ENCODE measurements around the gene TMEM187.
A peak's percentile ranks its signal among the peaks of the same experiment; 100 is the strongest.

The TMEM187 gene

DNA sequence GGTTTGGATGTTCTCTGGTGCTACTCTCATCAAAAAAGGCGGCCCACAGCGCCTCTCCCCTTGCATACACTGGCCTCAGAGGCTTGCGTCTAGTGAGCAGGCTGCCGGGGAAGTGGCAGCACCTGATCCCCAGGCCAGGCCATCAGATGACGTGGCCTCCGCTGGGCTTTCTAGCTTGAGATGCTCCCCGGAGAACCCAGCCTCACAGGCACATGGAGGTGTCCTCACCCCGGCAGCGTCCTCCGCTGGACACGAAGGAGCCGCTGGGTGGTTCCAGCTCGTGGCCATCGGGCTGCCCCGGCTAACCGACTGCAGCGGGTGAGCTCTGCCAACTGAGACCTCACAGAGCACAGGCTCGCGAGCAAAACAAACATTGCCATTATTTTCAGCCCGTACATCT, 34.4 kb downstream of the TMEM187 start:
- no peaks in the 10 kb centered on the region for H3K27me3 Mint-ChIP-seq (ENCODE audit: low read depth)
- H3K9me3 Mint-ChIP-seq, result no peaks in the 10 kb centered on the region
- peaks cover 17% of the 10 kb centered on the region for H3K36me3 Mint-ChIP-seq (ENCODE audit: low read depth)
- H3K4me1 Mint-ChIP-seq (ENCODE audit: low read depth), result peaks cover 12% of the 10 kb centered on the region
- H3K27ac Mint-ChIP-seq, result no peak overlapping the region
- no peak overlapping the region for H3K4me3 Mint-ChIP-seq

DNA sequence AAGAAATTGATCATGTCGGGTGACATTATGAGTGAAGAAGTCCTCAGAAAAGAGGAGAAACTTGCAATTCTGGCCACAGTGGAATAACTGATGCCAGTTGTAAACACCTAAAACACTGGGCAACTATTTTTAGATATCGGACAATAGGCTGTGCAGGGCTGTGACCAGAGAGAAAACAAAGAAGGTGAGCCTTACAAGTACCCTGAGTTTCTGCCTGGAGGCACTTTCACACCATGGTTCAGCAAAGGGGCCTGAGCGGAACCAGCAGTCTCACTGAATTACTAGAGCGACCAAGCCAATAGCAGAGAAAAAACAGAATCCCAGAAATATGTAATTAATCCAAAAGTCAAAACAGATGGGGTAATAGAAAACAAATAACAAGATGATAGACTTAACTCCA, 36.0 kb downstream of the TMEM187 start:
- H3K36me3 Mint-ChIP-seq (ENCODE audit: low read depth), result peaks cover 15% of the 10 kb centered on the region
- H3K4me1 Mint-ChIP-seq (ENCODE audit: low read depth), result peaks cover 8% of the 10 kb centered on the region
- H3K4me3 Mint-ChIP-seq, result no peak overlapping the region
- H3K27me3 Mint-ChIP-seq (ENCODE audit: low read depth), result no peaks in the 10 kb centered on the region
- H3K27ac Mint-ChIP-seq, result no peak overlapping the region
- H3K9me3 Mint-ChIP-seq, result no peaks in the 10 kb centered on the region

DNA sequence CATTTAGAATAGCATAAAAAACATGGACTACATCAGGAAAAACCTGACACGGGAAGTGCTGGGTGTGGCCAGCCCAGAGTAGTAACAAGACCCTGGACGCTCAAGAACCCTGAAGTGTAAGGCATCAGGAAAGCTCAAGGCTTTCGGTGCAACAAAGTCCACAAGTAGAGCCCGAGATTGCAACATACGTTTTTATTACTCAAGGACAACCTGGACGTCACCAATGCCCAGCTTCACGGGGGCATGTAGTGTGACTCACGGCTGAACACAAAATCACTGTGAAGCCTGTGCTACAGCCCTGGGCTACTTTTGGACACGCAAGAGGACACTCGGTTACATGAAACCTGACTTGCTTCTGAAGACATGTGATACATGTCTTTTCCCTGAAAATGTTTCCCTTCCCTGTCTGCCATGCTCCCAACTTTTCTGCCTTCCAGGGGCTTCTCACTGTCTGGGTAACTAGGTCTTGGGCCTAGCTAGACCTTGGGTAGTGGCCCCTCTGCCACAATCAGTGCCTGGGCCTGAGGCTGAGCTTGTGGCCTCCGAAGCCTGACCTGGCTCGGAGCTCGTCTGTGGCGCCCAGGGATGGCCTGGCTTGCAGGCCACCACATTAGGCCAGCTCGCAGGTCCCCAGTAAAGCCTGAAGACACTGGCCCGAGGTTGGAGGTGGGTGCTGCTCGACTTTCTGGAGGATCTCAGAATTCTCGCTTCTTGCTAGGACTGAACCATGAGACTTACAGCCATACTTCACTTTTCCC, 38.0 kb downstream of the TMEM187 start:
- Mint-ChIP-seq H3K9me3 (no peaks in the 10 kb centered on the region), H3K4me1 (ENCODE audit: low read depth) (peaks cover 9% of the 10 kb centered on the region), H3K27me3 (ENCODE audit: low read depth) (no peaks in the 10 kb centered on the region), H3K4me3 (no peak overlapping the region), H3K27ac (no peak overlapping the region), H3K36me3 (ENCODE audit: low read depth) (peaks cover 15% of the 10 kb centered on the region)

DNA sequence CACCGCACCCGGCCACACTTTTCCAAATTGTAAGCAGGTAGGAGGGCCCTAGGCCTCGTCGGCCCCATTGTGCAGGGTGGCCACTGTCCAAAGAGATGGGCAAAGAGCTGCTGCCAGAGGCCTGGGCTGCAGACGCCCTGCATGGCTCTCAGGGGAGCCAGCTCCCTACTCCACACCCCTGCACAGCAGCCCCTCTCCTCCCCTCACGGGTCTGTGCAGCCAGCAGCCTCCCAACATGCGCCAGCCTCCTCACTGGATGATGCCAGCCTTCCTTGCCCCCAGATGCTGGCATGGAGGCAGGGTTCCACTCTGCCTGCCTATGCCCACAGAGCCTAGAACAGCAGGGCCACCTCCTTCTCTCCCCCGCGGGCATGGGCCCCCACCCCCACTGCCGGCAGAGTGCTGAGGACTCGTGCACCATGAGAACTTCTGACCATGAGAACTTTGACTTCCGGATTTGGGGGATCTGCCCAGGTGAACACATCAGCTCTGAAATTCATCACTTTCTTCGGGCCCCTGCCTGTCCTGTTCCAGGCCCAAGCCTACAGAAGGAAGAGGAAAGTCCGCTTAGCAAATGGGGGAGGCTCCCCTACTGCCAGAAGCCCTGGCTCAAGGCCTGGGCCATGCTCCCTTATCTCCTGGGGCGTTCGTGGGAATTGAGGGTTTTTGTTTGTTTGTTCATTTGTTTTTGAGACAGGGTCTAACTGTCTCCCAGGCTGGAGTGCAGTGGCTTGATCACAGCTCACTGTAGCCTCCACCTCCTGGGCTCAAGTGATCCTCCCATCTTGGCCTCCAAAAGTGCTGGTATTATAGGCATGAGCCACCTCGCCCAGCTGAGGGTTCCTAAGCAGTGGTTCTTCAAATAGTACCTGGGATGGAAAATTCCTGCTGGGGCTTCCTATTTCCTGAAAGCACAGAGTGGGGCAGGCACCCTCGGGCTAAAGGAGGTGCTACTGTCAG, 39.1 kb downstream of the TMEM187 start:
- no peaks in the 10 kb centered on the region for H3K27me3 Mint-ChIP-seq (ENCODE audit: low read depth)
- H3K4me1 Mint-ChIP-seq (ENCODE audit: low read depth), result peaks cover 11% of the 10 kb centered on the region
- H3K9me3 Mint-ChIP-seq, result no peaks in the 10 kb centered on the region
- H3K27ac Mint-ChIP-seq, result no peak overlapping the region
- H3K36me3 Mint-ChIP-seq (ENCODE audit: low read depth), result peaks cover 12% of the 10 kb centered on the region
- no peak overlapping the region for H3K4me3 Mint-ChIP-seq

DNA sequence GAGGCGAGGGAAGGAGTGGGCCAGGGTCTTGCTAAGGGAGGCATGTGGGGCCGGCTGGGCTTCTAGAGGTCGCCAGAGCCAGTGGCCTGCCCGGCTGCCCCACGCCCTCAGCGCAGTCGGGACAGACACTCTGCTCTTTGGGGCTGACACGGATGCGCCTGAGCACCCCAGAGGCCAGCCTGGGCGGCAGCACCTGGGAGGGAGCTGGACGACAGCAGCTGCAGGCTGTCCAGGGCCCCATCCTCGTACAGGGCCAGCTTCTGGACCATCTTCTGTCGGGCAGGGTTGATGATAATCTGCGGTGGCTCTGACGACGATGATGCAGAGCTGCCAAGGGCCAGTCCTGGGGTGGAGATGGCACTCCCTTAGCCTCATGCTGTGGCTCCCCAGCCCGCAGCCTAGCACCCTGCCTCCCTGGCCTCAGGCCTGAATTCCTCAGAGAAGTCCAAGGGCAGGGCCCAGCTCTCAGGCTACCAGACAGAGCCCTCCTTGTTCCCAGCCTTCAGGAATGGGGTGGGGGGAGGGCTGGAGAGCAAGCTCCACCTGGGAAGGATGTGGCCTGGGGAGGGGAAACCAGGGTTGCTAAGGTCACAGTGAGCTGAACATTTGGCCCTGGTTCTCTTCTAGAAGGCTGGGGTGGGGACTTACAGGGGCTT, 39.9 kb downstream of the TMEM187 start:
- peaks cover 10% of the 10 kb centered on the region for H3K36me3 Mint-ChIP-seq (ENCODE audit: low read depth)
- H3K9me3 Mint-ChIP-seq, result no peaks in the 10 kb centered on the region
- H3K4me1 Mint-ChIP-seq (ENCODE audit: low read depth), result peaks cover 11% of the 10 kb centered on the region
- no peak overlapping the region for H3K4me3 Mint-ChIP-seq
- H3K27me3 Mint-ChIP-seq (ENCODE audit: low read depth), result no peaks in the 10 kb centered on the region
- no peak overlapping the region for H3K27ac Mint-ChIP-seq

DNA sequence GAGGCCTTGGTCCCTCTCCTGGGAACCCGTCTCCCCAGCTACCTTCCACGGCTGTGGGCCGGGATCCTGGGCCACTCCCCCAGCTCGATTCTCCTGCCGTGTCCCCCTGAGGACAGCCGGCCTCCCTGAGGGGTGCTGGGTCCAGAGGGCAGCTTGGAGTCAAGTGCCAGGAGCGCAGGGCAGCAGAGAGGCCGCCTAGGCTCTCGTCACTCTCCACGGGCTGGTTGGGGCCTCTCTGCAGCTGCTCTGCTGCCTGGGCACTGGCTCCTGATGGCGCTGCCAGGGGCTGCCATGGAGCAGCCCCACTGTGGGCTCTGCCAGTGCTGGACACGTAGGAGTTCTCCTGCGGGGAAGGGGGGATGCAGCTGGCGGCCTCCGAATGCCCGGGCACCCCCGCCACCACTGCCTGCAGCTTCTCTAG, 40.5 kb downstream of the TMEM187 start:
- no peaks in the 10 kb centered on the region for H3K27me3 Mint-ChIP-seq (ENCODE audit: low read depth)
- H3K27ac Mint-ChIP-seq, result no peak overlapping the region
- H3K36me3 Mint-ChIP-seq (ENCODE audit: low read depth), result peaks cover 6% of the 10 kb centered on the region
- peaks cover 8% of the 10 kb centered on the region for H3K4me1 Mint-ChIP-seq (ENCODE audit: low read depth)
- no peak overlapping the region for H3K4me3 Mint-ChIP-seq
- H3K9me3 Mint-ChIP-seq, result no peaks in the 10 kb centered on the region

DNA sequence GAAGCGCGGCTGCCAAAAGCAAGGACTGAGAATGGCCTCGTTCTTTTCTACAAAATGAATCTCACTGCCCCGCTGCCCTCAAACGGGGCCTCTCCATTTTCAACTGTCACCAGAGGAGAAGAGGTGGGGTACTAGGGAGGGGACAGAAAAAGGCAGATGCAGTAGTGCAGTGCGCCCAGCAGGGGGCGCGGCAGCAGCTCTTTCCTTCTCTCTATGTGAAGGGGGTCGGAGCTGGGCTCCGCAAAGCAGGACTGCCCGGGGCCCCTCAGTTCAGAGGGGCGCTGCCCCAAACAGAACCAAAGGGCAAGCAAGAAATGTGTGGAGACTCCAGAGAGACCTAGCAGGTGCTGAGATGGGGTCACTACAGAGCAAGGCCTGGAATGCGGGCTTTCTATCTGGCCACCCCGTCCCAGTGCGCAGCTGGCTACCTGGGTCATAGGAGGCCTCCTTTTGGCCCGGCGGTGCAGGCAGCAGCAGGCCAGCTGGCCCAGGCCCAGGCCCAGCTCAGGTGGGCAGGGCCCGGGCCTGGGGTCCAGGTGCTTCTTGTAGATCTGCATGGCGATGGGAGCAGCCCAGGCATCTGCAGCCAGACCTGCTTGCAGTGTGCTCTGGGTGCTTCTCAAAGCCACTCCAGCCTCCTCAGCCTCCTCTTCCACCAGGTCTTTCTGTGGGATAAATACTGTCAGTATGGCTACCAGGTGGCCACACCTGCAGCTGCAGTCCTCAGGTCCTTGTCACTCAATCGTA, 41.2 kb downstream of the TMEM187 start:
- H3K27ac Mint-ChIP-seq, result no peak overlapping the region
- no peaks in the 10 kb centered on the region for H3K27me3 Mint-ChIP-seq (ENCODE audit: low read depth)
- H3K9me3 Mint-ChIP-seq, result no peaks in the 10 kb centered on the region
- no peak overlapping the region for H3K4me3 Mint-ChIP-seq
- peaks cover 5% of the 10 kb centered on the region for H3K4me1 Mint-ChIP-seq (ENCODE audit: low read depth)
- H3K36me3 Mint-ChIP-seq (ENCODE audit: low read depth), result peaks cover 6% of the 10 kb centered on the region

DNA sequence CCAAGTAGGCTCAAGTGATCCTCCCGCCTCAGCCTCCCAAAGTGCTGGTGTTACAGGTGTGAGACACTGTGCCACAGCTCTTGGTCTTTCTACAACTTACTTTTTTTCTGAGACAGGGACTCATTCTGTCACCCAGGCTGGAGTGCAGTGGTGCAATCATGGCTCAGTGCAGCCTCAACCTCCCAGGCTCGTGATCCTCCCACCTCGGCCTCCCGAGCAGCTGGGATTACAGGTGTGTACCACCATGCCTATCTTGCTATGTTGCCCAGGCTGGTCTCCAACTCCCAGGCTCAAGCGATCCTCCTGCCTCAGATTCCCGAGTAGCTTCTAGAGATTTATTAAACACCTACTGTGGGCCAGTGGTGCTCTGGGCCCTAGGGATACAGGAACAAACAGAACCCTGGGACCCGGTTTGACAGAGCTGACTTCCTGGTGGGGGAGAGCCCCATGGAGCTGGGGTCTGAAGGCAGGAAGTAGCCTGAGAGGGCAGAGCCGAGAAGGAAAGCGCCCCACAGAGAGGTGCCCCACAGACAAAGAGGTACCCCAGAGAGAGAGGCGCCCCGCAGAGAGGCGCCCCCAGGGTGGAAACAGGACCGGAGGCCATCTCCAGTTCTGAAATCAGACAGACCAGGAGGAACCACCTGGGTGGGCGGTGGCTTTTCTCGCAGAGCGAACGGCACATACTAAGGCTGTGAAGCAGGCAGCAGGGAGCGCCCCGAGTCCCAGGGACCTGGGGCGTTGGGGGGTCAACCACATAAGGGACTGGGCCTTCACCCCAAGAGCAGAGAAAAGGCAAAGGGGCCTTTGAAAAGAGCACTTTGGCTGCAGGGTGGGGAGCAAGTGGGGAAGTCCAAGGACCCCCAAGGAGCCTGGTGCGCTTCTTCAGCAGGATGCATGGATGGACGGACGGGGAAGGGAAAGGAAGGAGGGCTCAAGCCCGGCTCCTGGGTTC, 42.2 kb downstream of the TMEM187 start:
- Mint-ChIP-seq H3K27ac (no peak overlapping the region), H3K9me3 (no peaks in the 10 kb centered on the region), H3K27me3 (ENCODE audit: low read depth) (no peaks in the 10 kb centered on the region), H3K4me1 (ENCODE audit: low read depth) (peaks cover 4% of the 10 kb centered on the region), H3K36me3 (ENCODE audit: low read depth) (peaks cover 8% of the 10 kb centered on the region), H3K4me3 (no peak overlapping the region)

DNA sequence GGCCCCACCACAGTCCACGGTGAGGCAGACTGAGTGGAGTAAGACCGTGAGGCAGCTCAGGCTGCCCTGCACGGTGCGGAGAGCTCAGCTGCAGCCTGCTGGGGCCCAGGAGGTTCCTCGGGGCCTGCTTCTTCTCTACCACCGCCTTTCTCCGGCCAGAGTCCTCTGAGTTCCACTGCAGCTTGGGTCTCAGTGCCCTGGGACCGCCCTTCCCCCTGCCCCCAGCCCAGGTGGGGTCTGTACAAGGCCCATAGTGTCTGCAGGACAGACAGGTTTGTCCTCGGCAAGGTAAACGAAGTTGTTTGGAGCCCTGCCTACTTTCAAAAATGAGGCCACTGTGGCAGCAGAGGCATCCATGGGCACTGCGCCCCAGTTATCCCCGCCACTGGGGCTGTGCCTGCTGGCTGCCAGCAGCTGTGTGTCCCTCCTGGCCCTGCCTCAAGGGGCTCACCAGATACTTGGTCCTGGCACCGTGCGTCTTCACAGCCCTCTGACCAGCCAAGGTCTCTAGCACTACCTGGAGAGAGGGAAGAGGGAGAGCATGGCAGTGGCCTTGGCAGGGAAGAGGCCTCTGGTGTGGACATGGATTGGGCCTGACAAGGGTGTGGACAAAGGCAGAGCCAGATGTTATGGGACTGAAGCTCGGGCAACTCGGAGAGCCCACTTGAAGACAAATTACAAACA, 43.2 kb downstream of the TMEM187 start:
- Mint-ChIP-seq H3K4me1 (ENCODE audit: low read depth) (peaks cover 8% of the 10 kb centered on the region), H3K4me3 (peak overlapping the region; percentile 54), H3K36me3 (ENCODE audit: low read depth) (peaks cover 8% of the 10 kb centered on the region), H3K27ac (peak overlapping the region; percentile 15), H3K27me3 (ENCODE audit: low read depth) (no peaks in the 10 kb centered on the region), H3K9me3 (no peaks in the 10 kb centered on the region)

DNA sequence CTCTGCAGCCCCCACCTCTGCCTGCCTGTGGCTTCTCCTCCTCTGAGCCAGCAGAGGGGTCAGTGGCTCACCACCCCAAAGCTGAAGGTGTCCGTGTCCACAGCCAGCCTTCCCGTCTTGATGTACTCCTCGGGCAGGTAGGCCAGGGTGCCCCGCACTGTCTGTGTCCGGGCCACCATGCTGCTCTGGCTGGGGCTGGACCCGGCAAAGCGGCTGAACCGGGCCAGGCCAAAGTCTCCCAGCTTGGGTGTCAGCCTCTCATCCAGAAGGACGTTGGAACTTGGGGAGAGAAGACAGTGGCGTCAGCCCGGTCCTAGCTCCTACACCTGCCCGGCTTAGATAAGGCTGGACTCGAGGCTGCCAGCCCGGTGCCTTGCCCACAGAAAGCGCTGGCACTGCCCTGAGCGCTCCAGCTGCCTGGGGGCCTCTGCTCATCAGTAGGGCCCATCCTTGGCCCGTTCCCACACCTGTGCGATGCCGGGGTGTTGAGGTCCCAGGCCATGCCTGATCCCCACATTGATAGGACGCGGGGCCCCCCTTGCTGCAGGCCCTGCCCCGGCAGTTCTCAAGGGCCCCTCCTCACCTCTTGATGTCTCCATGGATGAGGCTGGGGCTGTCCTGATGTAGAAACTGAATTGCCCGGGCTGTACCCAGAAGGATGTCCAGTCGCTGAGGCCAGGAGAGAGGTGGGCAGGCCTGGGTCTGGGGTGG, 44.0 kb downstream of the TMEM187 start:
- Mint-ChIP-seq H3K27ac (no peak overlapping the region), H3K4me1 (ENCODE audit: low read depth) (peaks cover 8% of the 10 kb centered on the region), H3K27me3 (ENCODE audit: low read depth) (no peaks in the 10 kb centered on the region), H3K36me3 (ENCODE audit: low read depth) (peaks cover 8% of the 10 kb centered on the region), H3K9me3 (no peaks in the 10 kb centered on the region), H3K4me3 (no peak overlapping the region)

DNA sequence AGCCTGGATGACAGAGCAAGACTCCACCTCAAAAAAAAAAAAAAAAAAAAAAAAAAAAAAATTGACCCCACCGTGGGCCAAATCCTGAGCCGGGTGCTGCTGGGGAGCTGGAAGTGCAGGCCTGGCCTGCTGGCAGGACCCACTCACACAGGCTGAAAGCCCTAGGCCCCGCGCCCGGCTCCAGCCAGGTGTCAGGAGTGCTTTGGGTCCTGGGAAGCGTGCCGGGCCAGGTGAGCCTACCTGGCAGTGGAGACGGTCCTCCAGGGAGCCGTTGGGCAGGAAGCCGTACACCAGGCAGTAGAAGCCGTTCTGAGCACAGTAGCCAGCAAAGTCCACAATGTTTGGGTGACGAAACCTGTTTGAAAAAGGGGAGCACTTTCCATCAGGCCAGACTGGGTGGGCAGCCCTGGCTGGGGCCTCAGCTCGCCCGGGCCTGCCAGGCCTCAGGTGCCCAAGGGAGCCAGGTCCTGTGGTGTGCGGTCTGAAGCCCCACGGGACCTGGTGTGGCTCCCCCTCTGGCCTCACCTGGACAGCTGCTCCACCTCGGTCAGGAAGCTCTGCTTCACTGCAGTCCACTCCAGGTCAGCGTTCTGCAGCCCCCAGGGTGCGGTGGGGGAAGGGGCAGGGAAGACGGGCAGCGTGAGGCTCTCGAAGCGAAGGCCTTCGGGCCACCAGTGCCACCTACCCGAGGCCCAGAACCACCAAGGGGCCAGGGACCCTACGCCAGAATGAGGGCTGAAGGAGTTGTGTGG, 45.4 kb downstream of the TMEM187 start:
- H3K4me1 Mint-ChIP-seq (ENCODE audit: low read depth), result peaks cover 8% of the 10 kb centered on the region
- no peaks in the 10 kb centered on the region for H3K9me3 Mint-ChIP-seq
- H3K4me3 Mint-ChIP-seq, result peak overlapping the region; percentile 86
- no peak overlapping the region for H3K27ac Mint-ChIP-seq
- H3K36me3 Mint-ChIP-seq (ENCODE audit: low read depth), result peaks cover 8% of the 10 kb centered on the region
- H3K27me3 Mint-ChIP-seq (ENCODE audit: low read depth), result no peaks in the 10 kb centered on the region

DNA sequence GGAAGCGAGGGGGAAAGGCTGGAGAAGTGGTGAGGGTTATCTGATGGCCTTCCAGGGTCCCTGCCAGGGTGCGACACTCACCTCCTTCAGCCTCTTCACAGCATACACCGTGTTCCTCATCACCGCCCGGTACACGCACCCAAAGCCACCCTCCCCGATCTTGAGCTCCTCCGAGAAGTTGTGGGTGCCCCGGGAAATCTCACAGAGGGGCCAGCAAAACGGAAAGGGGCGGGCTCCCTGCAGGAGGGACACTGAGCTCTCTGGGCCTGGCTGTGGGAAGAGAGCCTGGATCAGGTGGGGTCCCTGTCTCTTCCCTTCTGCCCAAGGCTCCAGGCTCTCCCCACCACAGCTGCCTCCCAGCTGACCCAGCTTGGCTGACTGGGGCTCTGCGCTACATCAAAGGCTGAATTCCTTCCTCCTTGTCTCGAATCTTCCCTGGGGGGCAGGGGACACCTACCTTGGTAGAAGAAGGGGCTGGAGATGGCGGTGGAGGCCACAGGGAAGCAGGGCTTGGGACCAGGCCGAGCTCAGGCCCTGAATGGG, 46.0 kb downstream of the TMEM187 start:
- Mint-ChIP-seq H3K27ac (peak overlapping the region; percentile 82), H3K36me3 (ENCODE audit: low read depth) (peaks cover 8% of the 10 kb centered on the region), H3K4me3 (peak overlapping the region; percentile 86), H3K4me1 (ENCODE audit: low read depth) (peaks cover 7% of the 10 kb centered on the region), H3K27me3 (ENCODE audit: low read depth) (no peaks in the 10 kb centered on the region), H3K9me3 (no peaks in the 10 kb centered on the region)
